HCT116 (cell line): ENCODE results near the gene RNF7. TPM values are rescaled to one million over a fixed set of nuclear protein-coding genes. Genes with fewer than 3 reads are reported as not detected.

Experiments used
- ATAC-seq: fragments of 200-7000 bp; cut with Tn5 transposase; 2 replicates; pipeline ENCODE4 v1.9.1; 2020; ENCODE audit warnings: mild to moderate bottlenecking, moderate library complexity
- BruUV-seq: library from RNA; stranded (reverse); fragments of 400-500 nt; replicated peaks from 2 replicates; lab custom pipeline; 2021; lab: Mats Ljungman, UMichigan
- CTCF ChIA-PET: fragments of 300-600 bp; sonication (Branson Sonifier 250); formaldehyde crosslinking; loops from one replicate; lab custom pipeline; 2021; ENCODE audit warnings: antibody characterized with exemption; lab: Charles Lee
- POLR2A ChIA-PET: fragments of 300-600, 350-600 bp; sonication (Branson Sonifier 250); formaldehyde crosslinking; loops from one replicate; lab custom pipeline; 2021; ENCODE audit warnings: antibody characterized with exemption; lab: Charles Lee
- RAD21 ChIA-PET, 2 experiments: fragments of 300-600 bp; sonication (Branson Sonifier 250); formaldehyde crosslinking; loops; one replicate each; lab custom pipeline; 2023; ENCODE audit warnings: low total read pairs in 2 of 2; ENCODE audit not compliant: uncharacterized antibody in 2 of 2, unreplicated experiment in 2 of 2, low non-redundant PET in 1 of 2; lab: Charles Lee
- DNase-seq: peaks from one replicate; pipeline ENCODE4 v3.0.0-alpha.2; 2010; ENCODE audit warnings: low read depth, low spot score
- H2AFZ ChIP-seq: fragments of 200-600 bp; shearing (Covaris generic), sonication (generic); 2 replicates; pipeline ENCODE4 v1.6.1; 2017; ENCODE audit warnings: low read depth, mixed run types, mixed read lengths, antibody characterized with exemption, low read length; ENCODE audit not compliant: poor library complexity, severe bottlenecking
- H3K27ac ChIP-seq: 2 replicates; pipeline ENCODE4 v1.5.1; 2012; ENCODE audit warnings: low read depth, low read length
- H3K27me3 ChIP-seq: fragments of 200-600 bp; sonication (generic); 2 replicates; pipeline ENCODE4 v1.6.1; 2016; ENCODE audit warnings: mixed run types, low read length, mixed read lengths; ENCODE audit not compliant: insufficient read depth
- H3K36me3 ChIP-seq, 2 experiments: fragments of 200-500 bp in 1 of 2; fragments of 200-600 bp in 1 of 2; sonication (Bioruptor generic) in 1 of 2; sonication (generic) in 1 of 2; 2 replicates each; pipeline versions ENCODE4 v1.5.1 to v1.6.1; 2014 to 2016; ENCODE audit warnings: low read length in 2 of 2, inconsistent platforms in 1 of 2, mixed read lengths in 1 of 2, mixed run types in 1 of 2; ENCODE audit not compliant: insufficient read depth in 2 of 2, control insufficient read depth in 1 of 2
- H3K4me1 ChIP-seq, 2 experiments: fragments of 200-600 bp in 1 of 2; sonication (generic) in 1 of 2; 2 replicates each; pipeline versions ENCODE4 v1.5.1 to v1.6.1; 2012 to 2017; ENCODE audit warnings: low read length in 2 of 2, inconsistent platforms in 1 of 2, mild to moderate bottlenecking in 1 of 2, mixed read lengths in 1 of 2, mixed run types in 1 of 2, moderate library complexity in 1 of 2; ENCODE audit not compliant: insufficient read depth in 2 of 2, control insufficient read depth in 1 of 2
- H3K4me2 ChIP-seq: fragments of 200-600 bp; sonication (generic); 2 replicates; pipeline ENCODE4 v1.6.1; 2017; ENCODE audit warnings: mixed run types, low read length, mixed read lengths
- H3K4me3 ChIP-seq, 2 experiments: fragments of 200-600 bp in 1 of 2; sonication (generic) in 1 of 2; replicated peaks in 1 of 2; 2 replicates each; pipeline ENCODE4 v1.5.1; 2011 to 2016; ENCODE audit warnings: low read length in 2 of 2, control low read depth in 1 of 2, low read depth in 1 of 2, mild to moderate bottlenecking in 1 of 2, mixed read lengths in 1 of 2, mixed run types in 1 of 2
- H3K79me2 ChIP-seq: fragments of 200-600 bp; sonication (generic); 2 replicates; pipeline ENCODE4 v1.6.1; 2017; ENCODE audit warnings: mild to moderate bottlenecking, mixed run types, low read length, moderate library complexity, mixed read lengths; ENCODE audit not compliant: insufficient read depth
- H3K9ac ChIP-seq: fragments of 200-600 bp; sonication (generic); 2 replicates; pipeline ENCODE4 v1.6.1; 2016; ENCODE audit warnings: low read length, mixed read lengths
- H3K9me2 ChIP-seq: fragments of 200-600 bp; sonication (generic), shearing (Covaris generic); 2 replicates; pipeline ENCODE4 v1.6.1; 2017; ENCODE audit warnings: mixed run types, mild to moderate bottlenecking, moderate library complexity; ENCODE audit not compliant: insufficient read depth
- H3K9me3 ChIP-seq, 2 experiments: fragments of 200-500 bp in 1 of 2; fragments of 200-600 bp in 1 of 2; sonication (Bioruptor generic) in 1 of 2; sonication (generic) in 1 of 2; 2 replicates each; pipeline ENCODE4 v1.6.1; 2014 to 2017; ENCODE audit warnings: low read length in 2 of 2, mixed read lengths in 2 of 2, inconsistent platforms in 1 of 2, low read depth in 1 of 2, mild to moderate bottlenecking in 1 of 2, mixed run types in 1 of 2, moderate library complexity in 1 of 2; ENCODE audit not compliant: control insufficient read depth in 1 of 2, insufficient read depth in 1 of 2
- H4K20me1 ChIP-seq: fragments of 200-600 bp; sonication (generic), shearing (Covaris generic); 2 replicates; pipeline ENCODE4 v1.6.1; 2017; ENCODE audit warnings: mixed run types, mild to moderate bottlenecking, moderate library complexity; ENCODE audit not compliant: insufficient read depth
- CBX3 ChIP-seq: IDR thresholded peaks from 2 replicates; pipeline ENCODE4 v1.6.1; 2012; ENCODE audit warnings: low read depth
- CEBPB ChIP-seq: IDR thresholded peaks from 2 replicates; pipeline ENCODE4 v1.6.1; 2012; ENCODE audit warnings: low read depth
- EGR1 ChIP-seq: IDR thresholded peaks from 2 replicates; pipeline ENCODE4 v1.6.1; 2012; ENCODE audit warnings: low read depth
- ELF1 ChIP-seq: IDR thresholded peaks from 2 replicates; pipeline ENCODE4 v1.6.1; 2012; ENCODE audit warnings: low read depth, borderline replicate concordance
- EZH2 ChIP-seq: fragments of 200-600 bp; sonication (generic); IDR thresholded peaks from 2 replicates; pipeline ENCODE4 v1.6.1; 2017; ENCODE audit warnings: antibody characterized with exemption, mixed run types
- FOSL1 ChIP-seq: IDR thresholded peaks from 2 replicates; pipeline ENCODE4 v1.6.1; 2012; ENCODE audit warnings: low read depth
- JUND ChIP-seq: IDR thresholded peaks from 2 replicates; pipeline ENCODE4 v1.6.1; 2012
- MAX ChIP-seq: IDR thresholded peaks from 2 replicates; pipeline ENCODE4 v1.6.1; 2012
- POLR2A ChIP-seq: IDR thresholded peaks from 2 replicates; pipeline ENCODE4 v1.7.0; 2011; ENCODE audit warnings: borderline replicate concordance; ENCODE audit not compliant: insufficient read depth, insufficient read length; ENCODE audit errors: extremely low read depth
- RAD21 ChIP-seq: IDR thresholded peaks from 2 replicates; pipeline ENCODE4 v1.6.1; 2012; ENCODE audit warnings: low read depth, mild to moderate bottlenecking
- SIN3A ChIP-seq: IDR thresholded peaks from 2 replicates; pipeline ENCODE4 v1.6.1; 2012; ENCODE audit warnings: low read depth
- SP1 ChIP-seq: IDR thresholded peaks from 2 replicates; pipeline ENCODE4 v1.6.1; 2012; ENCODE audit warnings: low read depth
- SRF ChIP-seq: IDR thresholded peaks from 2 replicates; pipeline ENCODE4 v1.6.1; 2012; ENCODE audit warnings: low read depth
- TCF7L2 ChIP-seq: IDR thresholded peaks from 2 replicates; pipeline ENCODE4 v1.7.0; 2011; ENCODE audit warnings: borderline replicate concordance, inconsistent platforms; ENCODE audit not compliant: insufficient read depth, insufficient read length; ENCODE audit errors: extremely low read depth
- YY1 ChIP-seq: IDR thresholded peaks from 2 replicates; pipeline ENCODE4 v1.6.1; 2011; ENCODE audit warnings: low read length, low read depth, moderate library complexity, mild to moderate bottlenecking; ENCODE audit not compliant: insufficient replicate concordance; ENCODE audit errors: extremely low read depth
- ZFX ChIP-seq: fragments of 450-650 bp; IDR thresholded peaks from 2 replicates; pipeline ENCODE4 v1.6.1; 2017
- intact Hi-C: fragments of 100-400 bp; cut with micrococcal nuclease; formaldehyde crosslinking; loops from 2 replicates; pipeline ENCODE4 v1.10.0; 2022
- total RNA-seq: library from RNA; stranded (reverse); gene quantifications from one replicate; pipeline ENCODE4 v1.2.1, GENCODE V29; 2021; ENCODE audit not compliant: unreplicated experiment
- TF ChIP-seq, protein P1 (sequence below): IDR thresholded peaks from 2 replicates; pipeline ENCODE4 v1.6.1; 2012; ENCODE audit warnings: low read depth

Gene RNF7
- total RNA-seq, 1 experiment from 2014 or later, result 82.3 TPM

DNA sequence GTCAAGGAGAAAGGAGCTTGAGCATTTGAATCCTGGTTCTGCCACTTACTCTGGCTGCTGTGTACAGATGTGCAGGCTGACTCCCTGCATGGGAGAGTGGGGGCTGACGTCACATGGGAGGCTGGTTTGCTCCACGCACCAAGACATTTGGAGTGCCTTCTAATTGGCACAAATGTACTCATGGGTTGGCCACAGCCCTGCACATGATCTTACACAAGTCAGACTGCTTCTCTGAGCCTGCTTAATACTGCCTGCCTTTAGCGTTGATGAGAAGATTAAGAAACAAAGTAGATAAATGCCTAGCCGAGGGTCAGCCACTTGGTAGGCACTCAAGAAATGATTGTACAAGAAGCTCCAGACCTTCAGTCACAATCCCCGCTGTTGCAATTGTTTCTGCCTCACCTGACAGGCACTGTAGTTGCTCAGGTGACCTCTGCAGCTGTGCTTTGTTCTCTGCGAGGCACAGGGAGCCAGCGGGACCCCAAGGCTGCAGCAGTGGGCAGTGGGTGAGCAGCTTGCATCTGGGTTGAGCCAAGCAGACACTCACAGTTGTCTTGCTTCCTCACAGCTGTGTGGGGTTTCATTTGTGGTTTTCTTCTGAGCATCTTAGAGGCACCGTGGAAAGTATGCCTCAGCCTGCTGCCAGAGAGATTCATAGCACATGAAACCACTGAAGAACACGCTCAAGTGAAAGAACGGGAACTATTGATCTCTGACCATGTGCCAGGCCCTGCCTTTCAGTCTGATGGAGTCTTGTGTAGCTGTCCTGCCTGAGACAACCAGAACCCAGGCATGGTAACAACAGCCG is 58.2 kb downstream of the RNF7 start:
- DNase-seq (no peak), ATAC-seq (no peak)
- no peaks in the 10 kb centered on the region for H3K4me1 ChIP-seq
- BruUV-seq, result no TSS peak
- TF ChIP-seq TCF7L2 (no peak), SP1 (no peak), JUND (no peak), EZH2 (no peak), CBX3 (no peak), POLR2A (no peak), MAX (no peak), FOSL1 (no peak), EGR1 (no peak), ELF1 (no peak), RAD21 (no peak), YY1 (no peak), SRF (no peak), SIN3A (no peak), ZFX (no peak), CEBPB (no peak)
- TF ChIP-seq, protein P1, sequence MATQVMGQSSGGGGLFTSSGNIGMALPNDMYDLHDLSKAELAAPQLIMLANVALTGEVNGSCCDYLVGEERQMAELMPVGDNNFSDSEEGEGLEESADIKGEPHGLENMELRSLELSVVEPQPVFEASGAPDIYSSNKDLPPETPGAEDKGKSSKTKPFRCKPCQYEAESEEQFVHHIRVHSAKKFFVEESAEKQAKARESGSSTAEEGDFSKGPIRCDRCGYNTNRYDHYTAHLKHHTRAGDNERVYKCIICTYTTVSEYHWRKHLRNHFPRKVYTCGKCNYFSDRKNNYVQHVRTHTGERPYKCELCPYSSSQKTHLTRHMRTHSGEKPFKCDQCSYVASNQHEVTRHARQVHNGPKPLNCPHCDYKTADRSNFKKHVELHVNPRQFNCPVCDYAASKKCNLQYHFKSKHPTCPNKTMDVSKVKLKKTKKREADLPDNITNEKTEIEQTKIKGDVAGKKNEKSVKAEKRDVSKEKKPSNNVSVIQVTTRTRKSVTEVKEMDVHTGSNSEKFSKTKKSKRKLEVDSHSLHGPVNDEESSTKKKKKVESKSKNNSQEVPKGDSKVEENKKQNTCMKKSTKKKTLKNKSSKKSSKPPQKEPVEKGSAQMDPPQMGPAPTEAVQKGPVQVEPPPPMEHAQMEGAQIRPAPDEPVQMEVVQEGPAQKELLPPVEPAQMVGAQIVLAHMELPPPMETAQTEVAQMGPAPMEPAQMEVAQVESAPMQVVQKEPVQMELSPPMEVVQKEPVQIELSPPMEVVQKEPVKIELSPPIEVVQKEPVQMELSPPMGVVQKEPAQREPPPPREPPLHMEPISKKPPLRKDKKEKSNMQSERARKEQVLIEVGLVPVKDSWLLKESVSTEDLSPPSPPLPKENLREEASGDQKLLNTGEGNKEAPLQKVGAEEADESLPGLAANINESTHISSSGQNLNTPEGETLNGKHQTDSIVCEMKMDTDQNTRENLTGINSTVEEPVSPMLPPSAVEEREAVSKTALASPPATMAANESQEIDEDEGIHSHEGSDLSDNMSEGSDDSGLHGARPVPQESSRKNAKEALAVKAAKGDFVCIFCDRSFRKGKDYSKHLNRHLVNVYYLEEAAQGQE, result no peak
- ChIA-PET CTCF (no interaction called here), POLR2A (no interaction called here), RAD21 (no interaction called here)
- intact Hi-C loops, result no loop called here
- no peak overlapping the region for H3K4me2 ChIP-seq
- no peaks in the 10 kb centered on the region for H3K79me2 ChIP-seq
- H3K27ac ChIP-seq, result no peak overlapping the region
- no peaks in the 10 kb centered on the region for H3K9me2 ChIP-seq
- H3K9ac ChIP-seq, result no peak overlapping the region
- H3K4me3 ChIP-seq, result no peak overlapping the region
- H4K20me1 ChIP-seq, result no peaks in the 10 kb centered on the region
- no peaks in the 10 kb centered on the region for H3K27me3 ChIP-seq
- H2AFZ ChIP-seq, result no peak overlapping the region
- no peaks in the 10 kb centered on the region for H3K9me3 ChIP-seq
- H3K36me3 ChIP-seq, result no peaks in the 10 kb centered on the region

Other genes with a start within 250 kb of the RNF7 start
- not detected for gene GRK7, start 25.1 kb downstream of the RNF7 start, total RNA-seq
- 147 TPM for gene ATP1B3, start 138.3 kb downstream of the RNF7 start, total RNA-seq